Effector CD4-positive, alpha-beta T cell (primary cell): ENCODE data around the gene RESP18.
"Not testable (repeated sequence)": the region's sequence is repeated elsewhere in the genome, so short reads cannot be mapped to it uniquely, and the experiment has no call there.

ENCODE experiments used
- DNase-seq: peaks from one replicate; pipeline ENCODE4 v3.0.0-alpha.2; 2020

RESP18 gene

DNA sequence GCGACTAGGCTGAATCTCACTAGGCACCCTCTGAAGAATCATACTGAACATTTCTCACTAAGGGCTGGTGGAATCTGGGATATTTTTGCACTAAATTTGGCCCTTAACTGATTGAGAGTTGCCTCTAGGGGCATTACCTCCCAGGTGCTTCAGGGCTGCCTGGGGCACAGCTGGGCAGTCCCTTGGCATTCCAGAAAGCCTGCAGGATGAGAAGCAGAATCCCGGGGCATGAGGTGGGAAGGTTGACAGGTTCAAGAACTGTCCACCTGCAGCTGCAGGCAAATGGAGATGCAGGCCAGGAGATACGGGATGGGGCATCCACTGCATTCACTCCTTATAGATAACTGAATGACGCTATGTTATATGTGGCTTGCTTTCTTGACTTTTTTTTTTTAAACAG, 7.4 kb downstream of the RESP18 start:
- DNase-seq = no peak

DNA sequence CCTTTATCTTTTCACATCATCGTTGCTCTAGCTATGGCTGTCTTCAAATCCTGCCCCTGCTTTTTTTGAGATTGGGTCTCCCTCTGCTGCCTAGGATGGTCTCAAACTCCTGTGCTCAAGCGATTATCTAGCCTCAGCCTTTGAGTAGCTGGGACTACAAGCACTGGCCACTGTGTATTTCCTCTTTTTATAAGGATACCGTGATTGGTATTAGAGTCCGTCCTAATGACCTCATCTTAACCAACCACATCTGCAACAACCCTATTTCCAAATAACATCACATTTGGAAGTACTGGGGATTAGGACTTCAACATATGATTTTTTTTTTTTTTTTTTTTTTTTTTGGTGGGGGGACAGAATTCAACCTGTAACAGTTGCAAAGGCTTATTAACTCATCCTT, 9.1 kb downstream of the RESP18 start:
- DNase-seq = no peak

DNA sequence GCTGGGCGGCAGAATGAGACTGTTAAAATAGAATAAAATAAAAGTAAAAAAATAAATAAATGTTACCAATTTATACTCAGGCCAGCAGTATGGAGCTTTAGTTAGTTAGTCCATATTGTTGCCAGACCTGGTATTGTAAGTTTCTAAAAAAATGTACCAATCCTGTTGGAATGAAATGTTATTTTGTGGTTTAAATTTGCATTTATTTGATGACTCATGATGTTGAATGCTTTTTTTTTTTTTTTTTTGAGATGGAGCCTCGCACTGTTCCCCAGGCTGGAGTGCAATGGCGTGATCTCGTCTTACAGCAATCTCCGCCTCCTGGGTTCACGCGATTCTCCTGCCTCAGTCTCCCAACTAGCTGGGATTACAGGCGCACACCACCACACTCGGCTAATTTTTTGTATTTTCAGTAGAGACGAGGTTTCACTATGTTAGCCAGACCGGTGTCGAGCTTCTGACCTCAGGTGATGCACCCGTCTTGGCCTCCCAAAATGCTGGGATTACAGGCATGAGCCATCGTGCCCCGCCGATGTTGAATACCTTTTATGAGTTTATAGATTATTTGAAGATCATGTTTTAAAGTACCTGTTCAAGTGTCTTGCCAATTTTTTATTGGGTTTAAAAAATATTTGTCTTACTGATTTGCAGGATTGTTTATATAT, 17.6 kb downstream of the RESP18 start:
- no peak for DNase-seq

DNA sequence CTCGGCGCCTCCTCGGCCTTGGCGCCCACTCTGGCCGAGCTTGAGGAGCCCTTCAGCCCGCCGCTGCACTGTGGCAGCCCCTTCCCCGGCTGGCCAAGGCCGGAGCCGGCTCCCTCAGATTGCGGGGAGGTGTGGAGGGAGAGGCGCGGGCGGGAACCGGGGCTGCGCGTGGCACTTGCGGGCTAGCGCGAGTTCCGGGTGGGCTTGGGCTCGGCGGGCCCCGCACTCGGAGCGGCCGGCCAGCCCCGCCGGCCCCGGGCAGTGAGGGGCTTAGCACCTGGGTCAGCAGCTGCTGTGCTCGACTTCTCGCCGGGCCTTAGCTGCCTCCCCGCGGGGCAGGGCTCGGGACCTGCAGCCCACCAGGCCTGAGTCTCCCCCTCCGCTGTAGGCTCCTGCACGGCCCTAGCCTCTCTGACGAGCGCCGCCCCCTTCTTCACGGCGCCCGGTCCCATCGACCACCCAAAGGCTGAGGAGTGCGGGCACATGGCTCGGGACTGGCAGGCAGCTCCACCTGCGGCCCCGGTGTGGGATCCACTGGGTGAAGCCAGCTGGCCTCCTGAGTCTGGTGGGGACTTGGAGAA, 19.8 kb downstream of the RESP18 start:
- not testable (repeated sequence) for DNase-seq

DNA sequence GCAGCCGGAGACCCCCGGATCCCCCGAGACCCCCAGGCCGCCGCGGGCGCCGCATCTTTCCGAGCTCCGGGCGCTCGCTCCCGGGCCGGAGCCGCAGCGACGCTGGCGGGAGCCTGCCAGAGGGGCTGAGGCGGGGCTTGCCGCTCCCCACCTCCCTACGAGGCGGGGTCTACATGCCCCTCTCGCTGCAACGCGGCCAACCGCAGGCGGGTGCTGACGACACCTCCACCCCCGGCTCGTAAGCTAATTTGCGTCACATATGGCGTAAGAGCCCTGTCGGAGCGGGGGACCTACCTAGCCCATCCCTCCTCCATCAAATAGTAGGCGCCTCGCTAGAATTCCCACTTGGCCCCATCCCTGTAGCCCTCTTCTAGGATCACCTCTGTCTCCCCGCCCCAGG, 23.3 kb downstream of the RESP18 start, which contains the start of gene PTPRN:
PTPRN (minus strand) TSS at position 124 of the 400 bp plus-strand sequence; CDS start at position 55, 69 bp downstream.
- no peak for DNase-seq

DNA sequence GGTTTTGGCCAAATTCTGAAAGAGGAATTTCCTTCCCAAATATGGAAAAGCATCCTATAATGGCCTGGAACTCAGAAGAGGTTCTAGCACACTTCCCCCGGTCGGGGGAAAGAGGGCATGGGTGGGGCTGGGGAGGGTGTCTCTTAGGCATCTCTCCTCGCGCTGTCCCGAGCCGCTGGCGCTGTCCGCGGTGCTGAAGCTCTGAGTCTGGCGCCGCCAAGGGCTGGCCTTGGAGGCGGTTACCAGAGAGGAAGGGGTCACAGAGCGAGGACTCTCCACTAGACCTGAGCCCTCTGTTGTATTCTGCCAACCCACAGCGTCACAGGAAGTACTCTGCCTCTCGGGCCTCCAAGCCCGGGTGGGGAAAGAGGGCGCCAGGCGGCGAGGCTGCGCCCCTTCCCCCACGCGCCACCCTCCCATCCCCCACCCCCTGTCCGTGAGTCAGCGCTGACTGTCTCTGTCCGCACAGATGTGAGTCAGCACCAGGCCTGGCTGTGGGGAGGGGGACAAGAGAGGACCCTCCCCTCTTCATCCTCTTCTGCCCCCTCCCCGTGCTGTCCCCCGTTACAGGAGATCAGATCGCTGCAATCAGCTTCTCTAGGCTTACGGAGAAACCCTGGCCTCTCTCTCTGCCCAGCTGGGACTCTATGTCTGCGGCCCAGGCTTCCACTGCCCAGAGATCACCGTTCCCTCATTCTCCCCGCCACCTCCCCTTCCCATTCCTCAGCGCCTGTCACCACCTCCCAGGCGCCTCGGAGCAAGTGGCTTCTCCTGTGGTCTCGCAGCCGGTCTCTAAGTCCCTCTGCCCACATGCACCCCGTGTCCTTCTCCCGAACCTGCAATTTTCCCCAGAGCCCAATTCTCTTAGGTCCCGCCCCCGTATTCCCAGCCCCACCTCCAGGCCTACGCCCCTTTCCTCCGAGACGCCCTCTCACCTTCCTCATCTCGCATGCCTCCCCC, 24.1 kb downstream of the RESP18 start:
- peak; percentile 62 for DNase-seq

DNA sequence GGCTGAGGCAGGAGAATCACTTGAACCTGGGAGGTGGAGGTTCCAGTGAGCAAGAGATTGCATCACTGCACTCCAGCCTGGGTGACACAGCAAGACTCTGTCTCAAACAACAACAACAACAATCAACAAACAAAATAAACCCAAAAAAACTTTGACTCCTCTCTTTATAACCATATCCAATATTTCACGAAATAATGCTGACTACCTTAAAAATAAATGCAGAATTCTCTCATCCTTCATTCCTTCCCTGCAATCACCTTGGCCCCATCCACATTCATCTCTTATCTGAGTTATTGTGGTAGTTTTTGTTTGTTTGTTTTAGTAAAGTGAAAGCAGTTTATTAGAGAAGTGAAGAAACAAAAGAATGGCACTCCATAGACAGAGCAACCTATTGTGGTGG, 26.5 kb downstream of the RESP18 start:
- no peak for DNase-seq

DNA sequence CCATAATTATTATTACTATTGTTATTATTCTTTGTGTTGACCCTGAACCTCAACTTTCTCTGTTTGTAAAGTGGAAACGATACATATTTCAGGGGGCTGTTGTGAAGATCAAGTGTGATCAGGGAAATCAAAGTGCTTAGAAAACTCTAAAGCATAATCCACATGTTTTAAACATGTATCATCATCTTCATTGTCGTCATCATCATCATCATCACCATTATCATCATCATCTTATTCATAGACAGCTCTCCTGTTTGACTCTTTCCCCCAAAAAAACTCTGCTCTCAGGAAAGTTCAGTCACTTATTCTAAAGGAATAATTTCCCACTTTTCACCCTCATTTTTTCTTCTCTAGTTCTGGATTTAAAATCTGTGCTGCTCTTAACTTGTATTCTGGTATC, 28.3 kb downstream of the RESP18 start:
- DNase-seq = no peak

DNA sequence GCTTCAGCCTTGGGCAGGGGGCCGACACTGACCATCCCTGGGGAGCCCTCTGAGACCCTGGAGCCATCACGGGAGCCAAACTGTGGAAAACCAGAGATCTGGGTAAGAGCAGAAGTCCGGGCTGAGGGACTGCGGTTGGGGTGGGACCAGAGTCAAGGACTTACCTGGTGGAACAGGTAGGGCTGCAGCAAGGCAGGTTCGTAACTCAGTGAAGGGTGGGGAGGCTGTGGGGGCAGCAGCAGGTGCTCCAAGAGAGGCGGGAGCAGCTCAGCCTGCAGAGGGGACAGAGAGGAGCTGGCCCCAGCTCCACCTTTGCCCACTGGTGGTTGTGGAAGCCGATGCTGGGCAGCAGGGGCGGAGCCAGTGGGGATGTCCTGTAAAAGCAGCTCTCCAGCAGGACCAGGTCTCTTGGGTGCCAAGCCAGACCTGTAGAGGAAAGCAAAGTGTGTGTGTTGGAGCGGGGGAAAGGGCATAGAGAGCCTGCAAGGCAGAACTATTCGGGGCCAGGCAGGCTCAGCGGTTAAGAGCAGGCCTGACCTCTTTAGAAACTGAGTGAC, 30.1 kb downstream of the RESP18 start:
- no peak for DNase-seq

DNA sequence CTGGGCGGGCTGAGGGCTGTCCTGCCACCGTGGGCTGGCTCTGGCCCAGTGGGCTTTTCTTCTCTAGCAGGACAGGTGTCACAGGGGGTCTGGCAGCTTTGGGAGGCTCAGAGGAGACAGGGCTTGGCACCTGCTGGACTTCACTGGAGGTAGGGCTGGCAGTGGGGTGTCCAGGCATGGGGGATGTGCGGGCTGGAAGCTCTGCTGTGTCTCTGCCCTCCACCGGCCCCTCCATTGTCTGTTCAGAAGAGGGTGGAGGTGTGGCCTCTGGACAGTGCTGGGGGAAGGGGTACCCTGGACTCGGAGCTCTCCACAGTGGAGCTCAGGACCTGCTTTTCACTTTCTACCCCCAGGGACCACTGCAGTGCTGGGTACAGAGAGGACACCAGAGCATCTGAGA, 32.5 kb downstream of the RESP18 start:
- DNase-seq = no peak

DNA sequence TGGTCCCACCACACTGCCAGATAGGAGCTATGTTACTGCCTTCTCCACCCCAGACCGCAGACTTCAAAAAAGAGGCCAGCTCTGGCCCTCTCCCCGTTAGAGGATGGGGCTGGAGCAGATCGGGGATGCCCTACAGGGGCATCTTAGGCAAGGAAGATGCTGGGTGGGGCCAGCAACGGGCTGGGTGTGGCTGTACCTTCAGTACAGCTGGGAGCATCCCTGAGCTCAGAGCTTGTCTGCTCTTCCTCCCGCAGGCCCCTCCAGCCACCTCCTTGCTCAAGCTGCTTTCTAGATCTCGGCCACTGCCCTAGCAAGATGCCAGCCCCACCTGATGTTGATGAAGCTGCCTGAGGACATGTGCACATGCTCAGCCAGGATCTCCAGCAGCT, 33.2 kb downstream of the RESP18 start:
- no peak for DNase-seq

DNA sequence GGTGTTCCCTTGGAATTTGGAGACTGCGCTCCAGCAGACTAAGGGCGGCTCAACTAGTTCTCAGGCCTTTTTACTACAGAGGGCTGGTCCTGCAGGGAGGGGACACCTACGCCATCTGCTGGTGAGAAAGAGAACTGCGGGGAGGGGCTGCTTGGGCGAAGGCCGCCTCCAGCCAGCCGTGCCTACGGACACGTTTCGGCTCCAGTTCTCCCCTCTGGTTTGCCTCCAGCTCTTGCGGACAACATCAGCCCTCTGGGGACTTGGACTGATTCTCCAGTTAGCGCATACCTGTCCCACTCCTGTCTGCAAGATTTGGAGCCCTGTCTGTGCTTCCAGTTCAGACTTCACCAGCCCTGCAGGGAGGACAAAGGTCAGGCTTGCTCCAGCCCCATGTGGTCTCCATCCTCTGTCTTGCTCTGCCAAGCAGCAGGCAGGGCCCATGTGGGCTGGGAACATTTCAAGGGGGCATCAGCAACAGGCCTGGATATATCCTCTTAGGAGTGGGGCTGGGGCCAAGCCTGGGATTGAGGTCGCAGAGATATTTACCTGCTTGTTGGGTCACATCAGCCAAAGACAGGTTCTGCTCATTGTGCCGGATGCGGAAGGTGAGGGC, 33.7 kb downstream of the RESP18 start:
- peak; percentile 84 for DNase-seq

DNA sequence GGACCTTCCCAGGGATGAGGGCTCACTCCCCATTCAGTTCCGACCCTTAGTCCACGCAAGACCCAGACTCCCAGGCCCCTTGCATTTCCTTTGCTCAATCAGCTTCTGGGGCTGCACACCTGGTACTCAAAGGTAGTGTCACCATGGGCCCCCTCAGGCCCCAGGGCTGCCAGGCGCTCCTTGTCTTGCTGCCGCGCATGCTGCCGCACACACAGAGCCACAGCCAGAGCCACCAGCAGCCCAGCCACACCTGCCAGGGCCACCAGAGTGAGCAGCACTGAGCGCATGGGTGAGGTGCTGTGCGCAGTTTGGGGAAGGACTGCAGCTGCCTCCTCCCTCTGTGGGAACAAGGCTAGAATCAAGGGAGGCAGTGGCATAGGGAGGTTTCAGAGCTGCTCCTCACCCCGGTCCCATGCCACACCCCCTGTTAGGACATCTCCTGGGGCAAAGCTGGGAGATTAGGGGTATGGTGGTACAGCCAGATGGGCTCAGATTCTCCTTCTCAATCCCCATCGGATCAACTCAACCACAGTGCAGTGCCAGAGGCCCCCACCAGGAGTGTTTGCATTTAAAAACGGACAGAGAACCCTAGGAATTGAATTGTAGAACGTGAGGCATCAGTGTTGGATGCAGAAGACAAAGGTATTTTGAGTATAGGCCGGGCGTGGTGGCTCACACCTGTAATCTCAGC, 34.6 kb downstream of the RESP18 start:
- DNase-seq = no peak

DNA sequence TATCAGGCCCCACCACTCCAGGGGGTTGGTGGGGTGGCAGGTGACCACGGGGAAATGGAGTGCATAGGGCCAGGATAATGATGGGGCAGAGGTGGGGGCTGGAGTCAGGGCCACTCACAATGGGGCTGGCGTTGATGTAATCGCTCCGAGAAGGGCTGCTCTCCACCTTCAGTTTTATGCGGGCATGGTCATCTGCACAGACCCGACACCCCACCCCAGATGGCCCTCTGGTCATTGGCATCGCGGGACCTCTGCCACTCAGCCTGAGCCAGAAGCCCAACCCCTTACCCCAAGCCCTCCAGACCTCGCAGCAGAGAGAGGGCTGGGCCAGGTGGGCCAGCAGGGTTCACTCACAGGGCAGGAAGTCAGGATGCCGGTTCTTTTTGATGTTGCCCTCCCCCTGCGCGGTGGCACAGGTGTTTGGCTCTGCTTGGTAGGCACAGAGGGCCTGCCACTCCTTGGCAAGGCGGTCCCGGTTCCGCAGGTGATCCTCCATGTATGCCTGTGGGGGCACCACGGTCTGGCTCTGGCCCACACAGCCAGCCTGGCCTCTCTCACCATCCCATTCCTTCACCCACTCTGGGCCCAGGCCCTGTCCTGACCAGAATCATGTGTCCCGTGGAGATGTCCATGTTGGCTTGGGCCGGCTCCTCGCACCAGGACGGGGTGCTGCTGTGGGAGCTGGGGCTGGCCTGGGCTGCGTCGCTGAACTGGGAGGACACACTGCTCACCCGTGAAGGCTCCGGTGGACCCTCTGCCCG, 35.7 kb downstream of the RESP18 start:
- DNase-seq = no peak

DNA sequence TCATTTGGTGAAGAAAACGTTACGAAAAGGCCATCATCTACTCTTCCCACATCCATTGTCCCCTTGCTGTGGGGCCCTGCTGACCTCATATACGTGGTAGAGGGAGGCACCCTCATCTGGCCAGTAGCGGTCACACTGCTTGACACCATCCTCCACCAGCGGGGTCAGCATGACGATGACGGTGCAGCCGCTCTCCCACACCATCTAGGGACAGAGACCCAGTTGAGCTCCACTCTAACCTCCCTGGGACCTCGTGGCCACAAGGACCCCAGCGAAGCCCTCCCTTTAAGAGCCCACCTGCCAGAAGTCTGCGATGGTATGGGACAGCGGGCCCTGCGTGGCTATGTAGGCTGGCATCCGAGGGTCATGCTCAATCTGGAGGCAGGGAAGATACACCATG, 36.4 kb downstream of the RESP18 start:
- no peak for DNase-seq

DNA sequence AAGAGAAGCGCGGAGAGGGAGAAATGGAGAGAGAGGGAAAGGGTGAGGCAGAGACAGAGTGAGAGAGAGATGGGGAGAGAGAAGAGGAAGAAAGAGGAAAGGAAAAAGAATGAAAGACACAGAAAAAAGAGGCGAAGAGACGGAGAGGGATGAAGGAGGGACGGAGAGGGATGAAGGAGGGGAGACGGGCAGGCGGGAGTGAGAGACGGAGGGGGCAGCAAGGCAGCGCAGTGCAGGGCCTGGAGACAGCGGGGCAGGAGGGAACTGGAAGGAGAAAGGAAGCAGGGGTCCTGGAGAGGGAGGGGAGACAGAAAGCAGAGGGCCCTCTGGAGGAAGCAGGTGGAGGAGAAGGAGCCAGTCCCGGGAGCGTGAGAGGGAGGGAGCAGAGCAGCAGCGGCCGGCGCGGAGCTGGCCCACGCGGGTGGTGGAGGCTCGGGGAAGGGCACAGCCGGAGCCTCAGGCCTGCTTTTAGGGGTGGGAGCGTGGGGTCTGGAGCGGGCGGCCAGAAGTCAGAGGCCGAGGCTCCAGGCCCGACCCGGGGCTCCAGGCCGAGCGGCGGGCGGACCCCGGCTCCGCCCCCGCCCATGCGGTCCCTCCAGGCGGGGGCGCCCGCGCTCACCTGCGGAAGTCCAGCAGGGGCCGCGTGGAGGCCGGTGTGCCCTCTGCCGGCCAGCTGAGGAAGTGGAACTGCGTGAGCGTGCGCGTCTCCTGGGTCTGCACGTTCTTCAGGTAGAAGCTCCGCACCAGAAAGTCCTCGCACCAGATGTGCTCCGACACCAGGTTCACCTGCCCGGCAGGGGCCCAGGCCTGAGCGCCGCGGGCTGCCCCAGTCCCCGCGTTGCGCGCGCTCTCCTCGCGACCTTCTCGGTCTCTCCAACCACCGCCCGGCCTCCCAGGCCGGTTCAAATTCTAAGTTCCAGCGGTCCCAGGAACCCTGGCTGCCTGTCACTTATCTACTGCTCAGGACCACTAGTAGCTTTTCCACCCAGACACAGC, 37.9 kb downstream of the RESP18 start:
- DNase-seq = peak; percentile 81

DNA sequence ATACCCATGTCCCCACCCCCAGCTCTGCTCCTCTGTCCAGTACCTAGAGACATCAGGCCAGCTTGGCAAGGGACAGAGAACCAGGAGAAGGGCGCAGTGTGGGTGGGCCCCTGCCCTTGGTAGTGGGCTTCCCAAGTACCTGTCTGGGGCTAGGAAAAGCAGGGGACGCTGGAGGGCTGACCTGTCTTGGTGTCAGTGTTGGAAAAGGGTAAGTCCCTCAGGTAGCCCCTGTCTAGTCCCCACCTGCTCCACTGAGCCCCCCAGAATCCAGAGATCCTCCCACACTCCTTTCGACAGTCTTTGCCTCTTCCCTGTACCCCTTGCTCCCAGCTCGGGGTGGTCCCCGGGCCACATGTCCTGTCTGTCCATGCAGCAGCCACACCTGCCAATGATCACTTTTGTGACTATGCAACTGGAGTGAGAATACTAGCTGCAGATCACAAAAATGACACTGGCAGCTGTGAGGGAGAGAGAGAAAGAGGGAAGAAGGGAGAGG, 38.8 kb downstream of the RESP18 start:
- no peak for DNase-seq

DNA sequence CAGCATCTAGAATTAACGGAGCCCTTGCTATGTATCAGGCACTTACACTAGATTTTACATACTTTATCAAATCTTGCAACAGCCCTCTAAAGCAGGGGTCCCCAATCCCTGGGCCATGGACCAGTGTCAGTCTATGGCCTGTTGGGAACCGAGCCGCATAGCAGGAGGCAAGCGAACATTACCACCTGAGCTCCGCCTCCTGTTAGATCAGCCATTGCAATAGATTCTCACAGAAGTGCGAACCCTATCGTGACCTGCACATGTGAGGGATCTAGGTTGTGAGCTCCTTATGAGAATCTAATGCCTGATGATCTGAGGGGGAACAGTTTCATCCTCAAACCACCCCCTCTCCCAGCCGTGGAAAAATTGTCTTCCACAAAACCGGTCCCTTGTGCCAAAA, 39.9 kb downstream of the RESP18 start:
- no peak for DNase-seq

DNA sequence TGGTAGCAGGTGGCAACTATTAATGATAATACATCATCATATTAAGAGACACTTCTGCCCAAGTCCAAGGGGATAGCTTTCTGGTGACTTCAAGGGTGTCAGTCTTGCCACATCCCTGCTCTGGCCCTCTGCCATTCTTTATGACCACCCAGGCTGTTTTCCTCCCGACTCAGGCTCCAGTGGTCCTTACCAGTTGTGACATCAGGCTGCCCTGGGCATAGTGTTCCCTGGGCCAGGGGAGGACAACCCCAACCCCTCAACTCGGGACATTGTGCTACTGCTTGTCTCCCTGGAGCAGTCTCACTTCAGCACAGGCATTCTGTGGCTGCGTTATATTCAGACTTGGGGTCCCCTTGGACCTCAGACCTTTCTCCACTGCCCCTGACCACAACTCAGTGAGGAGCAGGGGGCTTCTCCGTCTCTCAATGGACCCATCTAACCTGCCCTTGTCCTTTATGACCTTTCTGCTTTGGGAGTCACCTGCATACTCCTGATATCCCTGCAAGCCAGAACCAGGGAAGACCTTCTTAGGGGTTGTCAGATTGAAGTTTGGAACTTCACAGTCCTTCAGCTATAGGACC, 40.5 kb downstream of the RESP18 start:
- no peak for DNase-seq

DNA sequence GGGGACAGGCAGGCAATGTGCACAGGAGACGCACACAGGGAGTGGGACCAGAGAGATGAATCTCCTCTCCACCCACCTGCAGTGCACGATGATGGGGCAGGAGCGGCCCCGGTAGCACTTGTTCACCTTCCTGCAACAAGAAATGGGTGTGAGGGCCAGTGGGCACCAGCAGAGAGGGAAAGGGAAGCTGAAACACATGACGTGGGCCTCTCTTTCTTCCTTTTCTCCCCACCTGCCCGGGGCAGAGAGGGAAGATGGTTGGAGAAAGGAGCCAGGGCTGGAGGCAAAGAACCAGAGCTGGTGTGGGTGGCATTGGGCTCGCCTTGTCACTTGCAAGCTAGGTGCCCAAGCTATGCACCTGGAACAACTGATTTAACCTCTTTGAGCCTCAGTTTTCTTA, 41.1 kb downstream of the RESP18 start:
- no peak for DNase-seq
